Transverse colon (tissue), 4 donors: Measurements from ENCODE around the gene LTB4R.

Experiments
- POLR2AphosphoS5 ChIP-seq, 3 donors: sonication (generic); formaldehyde crosslinking; IDR thresholded peaks; one replicate each; pipeline ENCODE4 v1.6.1; 2016; ENCODE audit warnings: antibody characterized with exemption in 3 of 3
- TF ChIP-seq, protein P1 (sequence below), 5 experiments: fragments of 200-600 bp in 3 of 5; fragments of 450-650 bp in 2 of 5; sonication (generic) in 3 of 5; IDR thresholded peaks; 1 replicate in 2 of 5; 2 replicates in 3 of 5; pipeline ENCODE4 v1.5.1; 2016 to 2017; ENCODE audit warnings: antibody characterized with exemption in 5 of 5, inconsistent platforms in 3 of 5, mild to moderate bottlenecking in 2 of 5, moderate library complexity in 1 of 5

DNA sequence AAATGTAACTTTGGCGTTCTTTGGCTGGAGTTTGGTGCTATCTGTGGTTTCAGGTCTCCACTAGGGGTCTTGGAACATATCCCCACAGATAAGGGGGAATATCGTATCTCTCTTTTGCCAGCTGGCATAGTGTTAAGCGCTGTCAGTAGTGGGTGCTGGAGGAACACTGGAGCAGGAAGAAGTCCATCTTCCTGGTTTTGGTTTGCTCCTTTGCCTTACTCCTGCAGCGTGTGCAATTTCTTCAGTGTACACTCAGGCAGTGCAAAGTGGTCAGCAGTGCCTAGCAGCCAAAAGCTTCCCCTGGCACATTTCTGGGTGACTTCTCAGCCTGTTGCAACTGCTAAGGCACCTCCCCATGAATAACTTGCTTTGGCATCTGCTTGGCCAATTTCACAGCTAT, 40.2 kb downstream of the LTB4R start:
- TF ChIP-seq, protein P1, sequence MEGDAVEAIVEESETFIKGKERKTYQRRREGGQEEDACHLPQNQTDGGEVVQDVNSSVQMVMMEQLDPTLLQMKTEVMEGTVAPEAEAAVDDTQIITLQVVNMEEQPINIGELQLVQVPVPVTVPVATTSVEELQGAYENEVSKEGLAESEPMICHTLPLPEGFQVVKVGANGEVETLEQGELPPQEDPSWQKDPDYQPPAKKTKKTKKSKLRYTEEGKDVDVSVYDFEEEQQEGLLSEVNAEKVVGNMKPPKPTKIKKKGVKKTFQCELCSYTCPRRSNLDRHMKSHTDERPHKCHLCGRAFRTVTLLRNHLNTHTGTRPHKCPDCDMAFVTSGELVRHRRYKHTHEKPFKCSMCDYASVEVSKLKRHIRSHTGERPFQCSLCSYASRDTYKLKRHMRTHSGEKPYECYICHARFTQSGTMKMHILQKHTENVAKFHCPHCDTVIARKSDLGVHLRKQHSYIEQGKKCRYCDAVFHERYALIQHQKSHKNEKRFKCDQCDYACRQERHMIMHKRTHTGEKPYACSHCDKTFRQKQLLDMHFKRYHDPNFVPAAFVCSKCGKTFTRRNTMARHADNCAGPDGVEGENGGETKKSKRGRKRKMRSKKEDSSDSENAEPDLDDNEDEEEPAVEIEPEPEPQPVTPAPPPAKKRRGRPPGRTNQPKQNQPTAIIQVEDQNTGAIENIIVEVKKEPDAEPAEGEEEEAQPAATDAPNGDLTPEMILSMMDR (IDR thresholded peaks at IDR 0.05), result no peak
- TF ChIP-seq POLR2AphosphoS5 (IDR thresholded peaks at IDR 0.05), result no peak
